ENCODE data around the gene VRK1. TPM values are rescaled to one million over a fixed set of nuclear protein-coding genes. Genes with fewer than 3 reads are reported as not detected.
A peak's percentile ranks its signal among the peaks of the same experiment; 100 is the strongest.

VRK1 gene
- total and polyA plus RNA-seq, 2 of the 4 experiments (the other 2 are of a cell fraction): 14.2 to 19.9 TPM

DNA sequence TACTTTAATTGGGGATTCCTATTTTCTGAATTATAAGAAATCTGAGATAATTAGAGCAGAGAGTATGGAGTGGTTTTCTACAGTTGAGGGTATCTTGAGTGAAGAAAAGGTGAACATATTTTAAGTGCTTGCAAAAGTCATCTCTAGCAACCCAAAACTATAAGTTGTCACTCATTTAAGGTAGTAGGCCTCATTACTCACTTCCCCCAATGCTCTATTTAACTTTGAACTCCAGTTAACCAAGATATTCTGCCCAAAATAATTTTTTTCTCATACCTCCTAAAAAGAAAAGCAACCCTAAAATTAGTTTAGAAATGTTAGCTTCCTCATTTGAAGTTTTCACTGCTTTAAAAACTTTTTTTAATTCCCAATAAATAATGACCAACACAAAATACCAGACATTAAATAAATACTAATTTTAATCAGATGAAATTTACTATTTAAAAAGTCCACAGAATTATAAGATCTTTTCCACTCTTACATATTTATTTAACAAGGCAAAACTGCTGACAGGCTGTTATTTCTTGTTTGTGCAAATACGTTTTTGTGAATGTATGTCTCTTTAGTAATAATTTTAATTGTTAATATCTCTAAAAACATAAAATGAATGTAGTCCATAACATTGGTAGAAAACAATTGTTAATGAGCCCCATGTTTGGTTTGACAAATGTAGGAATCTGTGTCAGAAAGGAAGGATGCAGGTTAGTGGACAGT is 47.8 kb downstream of the VRK1 start:
- H3K18ac ChIP-seq (ENCODE audit: low read depth, low read length): no peak overlapping the region
- dilution Hi-C loops (cut with HindIII; ENCODE audit: low sequenced_read_pairs, unreplicated experiment) (no loop called here), in situ Hi-C loops (cut with MboI; ENCODE audit: low sequenced_read_pairs) (no loop called here), intact Hi-C loops (cut with micrococcal nuclease) (no loop called here)
- no peak overlapping the region for H3K14ac ChIP-seq (replicated peaks; ENCODE audit: low read depth, low read length)
- no CpG with 5 or more reads among the region's 1 CpG for WGBS, 2 experiments (ENCODE audit: extremely low coverage in 2 of 2, insufficient read length in 1 of 2)
- H2AK5ac ChIP-seq (ENCODE audit: low read depth, low read length): no peak overlapping the region
- H2BK120ac ChIP-seq (ENCODE audit: low read depth, low read length): no peak overlapping the region
- H3K4ac ChIP-seq (ENCODE audit: low read depth, low read length): no peak overlapping the region
- DNase-seq: no peak
- H3K9ac ChIP-seq (ENCODE audit: low read depth, low read length): no peak overlapping the region
- no peaks in the 10 kb centered on the region for H3K27me3 ChIP-seq (ENCODE audit: control insufficient read depth, insufficient read depth, low read length)
- TF ChIP-seq MXI1 (IDR thresholded peaks at IDR 0.05; ENCODE audit: borderline replicate concordance, low read depth, low read length) (no peak), POLR2A (IDR thresholded peaks at IDR 0.05; ENCODE audit: low read depth, low read length) (no peak), MAFK (IDR thresholded peaks at IDR 0.05; ENCODE audit: low read depth, low read length) (peak; percentile 86), RAD21 (IDR thresholded peaks at IDR 0.05; ENCODE audit: low read length) (no peak)
- H2BK20ac ChIP-seq (ENCODE audit: low read depth, low read length): no peak overlapping the region
- H4K20me1 ChIP-seq (ENCODE audit: insufficient read depth, low read length): no peaks in the 10 kb centered on the region
- no peak overlapping the region for H4K5ac ChIP-seq (ENCODE audit: low read depth, low read length)
- H3K27ac ChIP-seq (ENCODE audit: insufficient read depth, low read length): no peak overlapping the region
- no peak overlapping the region for H3K4me3 ChIP-seq (ENCODE audit: insufficient read depth, low read depth, low read length)
- no peak overlapping the region for H2AFZ ChIP-seq (replicated peaks; ENCODE audit: low read length, poor library complexity)
- ChIA-PET CTCF (interaction anchor here (1.2 to 2.7 kb wide), 2 partner anchors 8 to 18 kb away, joined by 3 to 12 read pairs; no protein-coding TSS in a partner anchor), POLR2A (ENCODE audit: unreplicated experiment) (no interaction called here)
- H3K9me1 ChIP-seq (ENCODE audit: insufficient read depth, low read length): no peaks in the 10 kb centered on the region
- no peak overlapping the region for H2BK5ac ChIP-seq (ENCODE audit: low read depth, low read length, poor library complexity, severe bottlenecking)
- H4K91ac ChIP-seq (ENCODE audit: insufficient read depth, low read depth, low read length): no peak overlapping the region
- H3K36me3 ChIP-seq (ENCODE audit: control insufficient read depth, insufficient read depth, low read length): peaks cover 1% of the 10 kb centered on the region; the same call in 1 of the 2 replicates
- H3K4me1 ChIP-seq (ENCODE audit: control insufficient read depth, insufficient read depth, low read length): 0 out of 2 replicates have a peak, but pooled peaks cover 1% of the 10 kb centered on the region
- H4K8ac ChIP-seq (ENCODE audit: low read depth in 2 of 2, low read length in 2 of 2): no peak overlapping the region
- H3K79me1 ChIP-seq (ENCODE audit: low read depth in 1 of 2, low read length in 2 of 2): peaks cover 0 to 6% of the 10 kb centered on the region in 2 experiments; a peak in 2 of 4 replicates
- no TSS peak for BruUV-seq (replicated peaks)
- no peak for ATAC-seq (ENCODE audit: low read depth)
- H3K56ac ChIP-seq (ENCODE audit: extremely low read depth, insufficient read depth, low read length): no peak overlapping the region
- no peak overlapping the region for H2BK15ac ChIP-seq (ENCODE audit: low read depth, low read length)
- no peak overlapping the region for H3K23ac ChIP-seq (ENCODE audit: low read depth, low read length)
- H2AK9ac ChIP-seq (replicated peaks; ENCODE audit: low read depth, low read length, poor library complexity): no peak overlapping the region
- no peak overlapping the region for H3K4me2 ChIP-seq (ENCODE audit: low read depth, low read length)
- H3K9me3 ChIP-seq (ENCODE audit: control insufficient read depth, insufficient read depth, low read length): no peaks in the 10 kb centered on the region
